Measurements from ENCODE around the gene SMG1. TPM values are rescaled to one million over a fixed set of nuclear protein-coding genes. Genes with fewer than 3 reads are reported as not detected.
"Not testable (repeated sequence)": the region's sequence is repeated elsewhere in the genome, so short reads cannot be mapped to it uniquely, and the experiment has no call there.

Gene SMG1
- total and polyA plus RNA-seq, 10 of the 15 experiments (the other 5 are each of a cell fraction or from before 2014, with no cell fraction given): 3.9 to 66.7 (median 37.0) TPM

DNA sequence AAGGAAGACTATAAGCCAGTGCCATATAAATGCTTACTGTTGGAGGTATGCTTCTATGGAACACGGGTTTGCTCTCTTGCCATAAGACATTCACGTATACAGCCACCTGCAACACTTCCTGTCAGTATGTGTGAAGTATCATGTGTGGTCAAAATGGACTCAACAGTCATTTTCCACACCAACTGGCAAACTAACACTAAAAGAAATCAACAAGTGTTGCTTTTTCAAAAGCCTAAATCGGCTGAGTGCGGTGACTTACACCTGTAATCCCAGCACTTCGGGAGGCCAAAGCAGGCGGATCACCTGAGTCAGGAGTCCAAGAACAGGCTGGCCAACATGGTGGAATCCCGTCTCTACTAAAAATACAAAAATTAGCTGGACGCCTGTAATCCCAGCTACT lies 3.1 kb downstream of the SMG1 start:
- DNase-seq (ENCODE audit: low read depth, low spot score); POLR2A ChIA-PET: not testable (repeated sequence)

DNA sequence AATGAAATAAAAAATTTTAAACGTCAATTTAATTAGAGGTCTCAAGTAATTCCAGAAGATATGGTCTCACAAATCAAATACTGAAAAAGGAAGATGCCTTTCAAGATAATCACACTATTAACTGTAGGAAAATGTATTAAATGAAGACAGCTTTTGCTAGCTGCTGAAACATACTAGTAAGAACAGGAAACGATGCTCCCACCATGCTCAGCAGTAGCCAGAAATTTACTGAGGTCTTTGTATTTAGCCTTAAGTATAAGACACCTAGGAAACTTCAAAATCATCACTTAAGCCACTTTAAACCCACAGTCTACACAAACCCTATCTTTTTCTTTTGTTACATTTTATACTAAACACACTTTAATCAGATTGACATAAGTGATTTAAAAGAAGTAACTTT lies 16.6 kb downstream of the SMG1 start:
- H3K4me3 ChIP-seq; H3K4me1 ChIP-seq (ENCODE audit: control insufficient read depth, insufficient read depth, low read length); H4K20me1 ChIP-seq (ENCODE audit: control insufficient read depth, insufficient read depth); ATAC-seq; H2AFZ ChIP-seq (ENCODE audit: control insufficient read depth, low read depth, low read length); BruUV-seq (replicated peaks); intact Hi-C loops (cut with micrococcal nuclease; ENCODE audit: unreplicated experiment); H3K36me3 ChIP-seq (ENCODE audit: control insufficient read depth in 2 of 2, insufficient read depth in 2 of 2, low read length in 1 of 2); H3K4me2 ChIP-seq (ENCODE audit: control insufficient read depth, insufficient read depth); H3K9me3 ChIP-seq (replicated peaks; ENCODE audit: control insufficient read depth, insufficient read depth, low read length); H3K9ac ChIP-seq (ENCODE audit: control insufficient read depth, insufficient read depth, low read length); H3K27me3 ChIP-seq (replicated peaks in 1 of 2; ENCODE audit: control insufficient read depth in 2 of 2, insufficient read depth in 2 of 2, low read length in 1 of 2); H3K27ac ChIP-seq (ENCODE audit: control insufficient read depth, insufficient read depth); RAD21 ChIA-PET (ENCODE audit: unreplicated experiment); POLR2A ChIA-PET; DNase-seq (ENCODE audit: low read depth, low spot score); SMC1A ChIA-PET (ENCODE audit: uncharacterized antibody, unreplicated experiment); FAIRE-seq; CTCF ChIA-PET; in situ Hi-C loops (cut with MboI): not testable (repeated sequence)
- WGBS (ENCODE audit: insufficient coverage, insufficient replicate concordance, low lambda C conversion rate, missing lambda C conversion rate): 48% methylated on average over 2 of the region's 2 CpGs
- H3K79me2 ChIP-seq (ENCODE audit: control insufficient read depth, insufficient read depth, low read length): peaks cover 56% of the 10 kb centered on the region

More for the DNA sequence above, 3.1 kb downstream of the SMG1 start:
- in situ Hi-C loops (cut with MboI); SMC1A ChIA-PET (ENCODE audit: uncharacterized antibody, unreplicated experiment); H2AFZ ChIP-seq (ENCODE audit: control insufficient read depth, low read depth, low read length); H3K36me3 ChIP-seq (ENCODE audit: control insufficient read depth in 2 of 2, insufficient read depth in 2 of 2, low read length in 1 of 2); H3K4me1 ChIP-seq (ENCODE audit: control insufficient read depth, insufficient read depth, low read length); H3K9me3 ChIP-seq (replicated peaks; ENCODE audit: control insufficient read depth, insufficient read depth, low read length); intact Hi-C loops (cut with micrococcal nuclease; ENCODE audit: unreplicated experiment); FAIRE-seq; H3K27me3 ChIP-seq (replicated peaks in 1 of 2; ENCODE audit: control insufficient read depth in 2 of 2, insufficient read depth in 2 of 2, low read length in 1 of 2); BruUV-seq (replicated peaks); H4K20me1 ChIP-seq (ENCODE audit: control insufficient read depth, insufficient read depth); ATAC-seq; RAD21 ChIA-PET (ENCODE audit: unreplicated experiment): not testable (repeated sequence)
- TF ChIP-seq, protein P1, sequence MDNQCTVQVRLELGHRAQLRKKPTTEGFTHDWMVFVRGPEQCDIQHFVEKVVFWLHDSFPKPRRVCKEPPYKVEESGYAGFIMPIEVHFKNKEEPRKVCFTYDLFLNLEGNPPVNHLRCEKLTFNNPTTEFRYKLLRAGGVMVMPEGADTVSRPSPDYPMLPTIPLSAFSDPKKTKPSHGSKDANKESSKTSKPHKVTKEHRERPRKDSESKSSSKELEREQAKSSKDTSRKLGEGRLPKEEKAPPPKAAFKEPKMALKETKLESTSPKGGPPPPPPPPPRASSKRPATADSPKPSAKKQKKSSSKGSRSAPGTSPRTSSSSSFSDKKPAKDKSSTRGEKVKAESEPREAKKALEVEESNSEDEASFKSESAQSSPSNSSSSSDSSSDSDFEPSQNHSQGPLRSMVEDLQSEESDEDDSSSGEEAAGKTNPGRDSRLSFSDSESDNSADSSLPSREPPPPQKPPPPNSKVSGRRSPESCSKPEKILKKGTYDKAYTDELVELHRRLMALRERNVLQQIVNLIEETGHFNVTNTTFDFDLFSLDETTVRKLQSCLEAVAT (IDR thresholded peaks at IDR 0.05): peak; percentile 93
- peak; percentile 41; the same call in 1 of the 2 replicates for TF ChIP-seq RUNX3 (IDR thresholded peaks at IDR 0.05; ENCODE audit: low read length)
- peak overlapping the region; percentile 70 for H3K27ac ChIP-seq (ENCODE audit: control insufficient read depth, insufficient read depth)
- CTCF ChIA-PET: interaction anchor here (0.7 kb wide), 1 partner anchor 122 kb away, joined by 6 read pairs; the partner anchor contains the start of gene ARL6IP1
- peak overlapping the region; percentile 20; the same call in 1 of the 2 replicates for H3K9ac ChIP-seq (ENCODE audit: control insufficient read depth, insufficient read depth, low read length)
- peak overlapping the region; percentile 96 for H3K4me3 ChIP-seq
- H3K79me2 ChIP-seq (ENCODE audit: control insufficient read depth, insufficient read depth, low read length): peaks cover 67% of the 10 kb centered on the region
- H3K4me2 ChIP-seq (ENCODE audit: control insufficient read depth, insufficient read depth): peak overlapping the region; percentile 81; the same call in 1 of the 2 replicates
- 54% methylated on average over 8 of the region's 8 CpGs for WGBS (ENCODE audit: insufficient coverage, insufficient replicate concordance, low lambda C conversion rate, missing lambda C conversion rate)

DNA sequence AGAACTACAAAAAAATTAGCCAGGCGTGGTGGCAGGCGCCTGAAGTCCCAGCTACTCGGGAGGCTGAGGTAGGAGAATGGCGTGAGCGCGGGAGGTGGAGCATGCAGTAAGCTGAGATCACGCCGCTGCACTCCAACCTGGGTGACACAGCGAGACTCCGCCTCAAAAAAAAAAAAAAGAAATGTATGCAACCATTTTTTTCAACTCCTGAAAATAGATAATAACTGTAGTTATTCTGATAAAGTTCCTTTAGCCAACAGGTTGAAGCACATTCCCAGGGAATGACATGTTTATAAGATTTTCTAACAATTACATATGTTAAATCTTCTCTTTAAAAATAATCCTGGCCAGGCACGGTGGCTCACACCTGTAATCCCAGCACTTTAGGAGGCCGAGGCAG lies 17.5 kb downstream of the SMG1 start:
- H3K36me3 ChIP-seq (ENCODE audit: control insufficient read depth in 2 of 2, insufficient read depth in 2 of 2, low read length in 1 of 2); CTCF ChIA-PET; H3K4me3 ChIP-seq; ATAC-seq; DNase-seq (ENCODE audit: low read depth, low spot score); H3K27me3 ChIP-seq (replicated peaks in 1 of 2; ENCODE audit: control insufficient read depth in 2 of 2, insufficient read depth in 2 of 2, low read length in 1 of 2); H3K4me2 ChIP-seq (ENCODE audit: control insufficient read depth, insufficient read depth); H2AFZ ChIP-seq (ENCODE audit: control insufficient read depth, low read depth, low read length); RAD21 ChIA-PET (ENCODE audit: unreplicated experiment); H3K27ac ChIP-seq (ENCODE audit: control insufficient read depth, insufficient read depth); H3K9me3 ChIP-seq (replicated peaks; ENCODE audit: control insufficient read depth, insufficient read depth, low read length); intact Hi-C loops (cut with micrococcal nuclease; ENCODE audit: unreplicated experiment); POLR2A ChIA-PET; H3K9ac ChIP-seq (ENCODE audit: control insufficient read depth, insufficient read depth, low read length); H3K4me1 ChIP-seq (ENCODE audit: control insufficient read depth, insufficient read depth, low read length); H4K20me1 ChIP-seq (ENCODE audit: control insufficient read depth, insufficient read depth); BruUV-seq (replicated peaks); in situ Hi-C loops (cut with MboI); FAIRE-seq: not testable (repeated sequence)
- peaks cover 51% of the 10 kb centered on the region for H3K79me2 ChIP-seq (ENCODE audit: control insufficient read depth, insufficient read depth, low read length)
- WGBS (ENCODE audit: insufficient coverage, insufficient replicate concordance, low lambda C conversion rate, missing lambda C conversion rate): 93% methylated on average over 9 of the region's 12 CpGs
- SMC1A ChIA-PET (ENCODE audit: uncharacterized antibody, unreplicated experiment): interaction anchor here (1.3 kb wide), 1 partner anchor 10 kb away, joined by 3 read pairs; no protein-coding TSS in a partner anchor

Measured in GM12878 (cell line).